GF-D8 (cell line): ENCODE measurements around the gene KCNAB1.
"Not testable (repeated sequence)": the region's sequence is repeated elsewhere in the genome, so short reads cannot be mapped to it uniquely, and the experiment has no call there.

Experiments used
- DNase-seq: peaks from one replicate; lab custom pipeline; 2025; lab: John Stamatoyannopoulos, UW

KCNAB1 gene

GRCh38 chr3:156222381-156222780 lies 102.0 kb downstream of the KCNAB1 start:
- DNase-seq: not testable (repeated sequence)

- not testable (repeated sequence) for DNase-seq
Observed at GRCh38 chr3:156224046-156224445, 103.7 kb downstream of the KCNAB1 start.

GRCh38 chr3:156226676-156227420 lies 106.5 kb downstream of the KCNAB1 start:
- DNase-seq: no peak

- DNase-seq: no peak
Observed at GRCh38 chr3:156227704-156228103, 107.3 kb downstream of the KCNAB1 start.

GRCh38 chr3:156230278-156230900 lies 110.0 kb downstream of the KCNAB1 start:
- DNase-seq: no peak

GRCh38 chr3:156231221-156231620 lies 110.8 kb downstream of the KCNAB1 start:
- DNase-seq: not testable (repeated sequence)

GRCh38 chr3:156233876-156234275 lies 113.5 kb downstream of the KCNAB1 start:
- no peak for DNase-seq

GRCh38 chr3:156236556-156237260 lies 116.3 kb downstream of the KCNAB1 start:
- DNase-seq: no peak

GRCh38 chr3:156240642-156241041 lies 120.3 kb downstream of the KCNAB1 start:
- no peak for DNase-seq

GRCh38 chr3:156246961-156247725 lies 126.8 kb downstream of the KCNAB1 start:
- no peak for DNase-seq

GRCh38 chr3:156250550-156250949 lies 130.2 kb downstream of the KCNAB1 start:
- DNase-seq: no peak

- no peak for DNase-seq
Observed at GRCh38 chr3:156251424-156251823, 131.0 kb downstream of the KCNAB1 start.

- DNase-seq: no peak
Observed at GRCh38 chr3:156252656-156253055, 132.3 kb downstream of the KCNAB1 start.

- no peak for DNase-seq
Observed at GRCh38 chr3:156253150-156253549, 132.8 kb downstream of the KCNAB1 start.

GRCh38 chr3:156256256-156256655 lies 135.9 kb downstream of the KCNAB1 start:
- DNase-seq: no peak

GRCh38 chr3:156256945-156257344 lies 136.6 kb downstream of the KCNAB1 start:
- DNase-seq: no peak

GRCh38 chr3:156258301-156258700 lies 137.9 kb downstream of the KCNAB1 start:
- no peak for DNase-seq

- no peak for DNase-seq
Observed at GRCh38 chr3:156259896-156260295, 139.5 kb downstream of the KCNAB1 start.

- no peak for DNase-seq
Observed at GRCh38 chr3:156260331-156260730, 140.0 kb downstream of the KCNAB1 start.

- no peak for DNase-seq
Observed at GRCh38 chr3:156264771-156265170, 144.4 kb downstream of the KCNAB1 start.

GRCh38 chr3:156271508-156271907 lies 151.1 kb downstream of the KCNAB1 start:
- DNase-seq: no peak

- no peak for DNase-seq
Observed at GRCh38 chr3:156271995-156272719, 151.8 kb downstream of the KCNAB1 start.
